ENCODE data around the gene LRRC56. TPM values are rescaled to one million over a fixed set of nuclear protein-coding genes. Genes with fewer than 3 reads are reported as not detected.
"Not testable (repeated sequence)": the region's sequence is repeated elsewhere in the genome, so short reads cannot be mapped to it uniquely, and the experiment has no call there.

The LRRC56 gene
- total and polyA plus RNA-seq, 8 donors, result 1.8 to 4.7 (median 2.9) TPM

GRCh38 chr11:569158-569885 lies 32.0 kb downstream of the LRRC56 start:
- peaks cover 0 to 27% of the 10 kb centered on the region in 2 donors for H3K27me3 ChIP-seq
- peaks cover 6 to 31% of the 10 kb centered on the region in 2 donors for H3K4me1 ChIP-seq
- H3K4me3 ChIP-seq, result peak overlapping the region; percentile 48 to 53
- DNase-seq (no peak), ATAC-seq (no peak)
- intact Hi-C loops (cut with DNase I), result no loop called here
- TF ChIP-seq CTCF (IDR thresholded peaks at IDR 0.05), result no peak
- no peaks in the 10 kb centered on the region for H3K36me3 ChIP-seq
- H3K9me3 ChIP-seq, result no peaks in the 10 kb centered on the region
- H3K27ac ChIP-seq, result peak overlapping the region; percentile 67 to 83

- Histone ChIP-seq H3K27me3 (peaks cover 4 to 41% of the 10 kb centered on the region in 2 donors), H3K27ac (no peak overlapping the region), H3K36me3 (no peaks in the 10 kb centered on the region), H3K4me3 (no peak overlapping the region), H3K9me3 (no peaks in the 10 kb centered on the region), H3K4me1 (peaks cover 13 to 45% of the 10 kb centered on the region in 2 donors)
- intact Hi-C loops (cut with DNase I), result no loop called here
- no peak for TF ChIP-seq CTCF (IDR thresholded peaks at IDR 0.05)
- DNase-seq (no peak), ATAC-seq (no peak)
Measured at GRCh38 chr11:571802-572185, 34.5 kb downstream of the LRRC56 start.

- DNase-seq (no peak), ATAC-seq (peak; percentile 0)
- H3K36me3 ChIP-seq, result no peaks in the 10 kb centered on the region
- no peak overlapping the region for H3K4me3 ChIP-seq
- intact Hi-C loops (cut with DNase I), result no loop called here
- H3K27me3 ChIP-seq, result peaks cover 4 to 33% of the 10 kb centered on the region in 2 donors
- H3K27ac ChIP-seq, result no peak overlapping the region
- H3K4me1 ChIP-seq, result peaks cover 25 to 47% of the 10 kb centered on the region in 2 donors
- no peak for TF ChIP-seq CTCF (IDR thresholded peaks at IDR 0.05)
- H3K9me3 ChIP-seq, result no peaks in the 10 kb centered on the region
Measured at GRCh38 chr11:573146-573759, 35.9 kb downstream of the LRRC56 start.

GRCh38 chr11:574031-574570 lies 36.8 kb downstream of the LRRC56 start:
- H3K9me3 ChIP-seq; H3K27ac ChIP-seq; DNase-seq; H3K36me3 ChIP-seq; ATAC-seq; intact Hi-C loops (cut with DNase I): not testable (repeated sequence)
- H3K27me3 ChIP-seq, result peaks cover 4 to 27% of the 10 kb centered on the region in 2 donors
- H3K4me1 ChIP-seq, result peaks cover 25 to 52% of the 10 kb centered on the region in 2 donors
- H3K4me3 ChIP-seq, result peak overlapping the region in 1 of 2 donors; percentile 6

- H3K4me3 ChIP-seq, result peak overlapping the region; percentile 61 to 76
- no peaks in the 10 kb centered on the region for H3K36me3 ChIP-seq
- H3K27ac ChIP-seq, result no peak overlapping the region
- ATAC-seq (peak; percentile 1), DNase-seq (no peak)
- intact Hi-C loops (cut with DNase I), result no loop called here
- TF ChIP-seq CTCF (IDR thresholded peaks at IDR 0.05), result no peak
- no peaks in the 10 kb centered on the region for H3K9me3 ChIP-seq
- H3K4me1 ChIP-seq, result peaks cover 25 to 54% of the 10 kb centered on the region in 2 donors
- peaks cover 4 to 22% of the 10 kb centered on the region in 2 donors for H3K27me3 ChIP-seq
Measured at GRCh38 chr11:574632-575312, 37.4 kb downstream of the LRRC56 start.
